Measurements from ENCODE around the gene NHLH1. TPM values are rescaled to one million over a fixed set of nuclear protein-coding genes. Genes with fewer than 3 reads are reported as not detected.

The NHLH1 gene
- total RNA-seq, 1 experiment from 2014 or later, result 0.70 TPM

GRCh38 chr1:160375788-160376524, 9.1 kb downstream of the NHLH1 start:
- peak; percentile 37 for DNase-seq (ENCODE audit: low spot score)
- peak; percentile 55 for ATAC-seq
- Mint-ChIP-seq H3K4me1 (peaks cover 35% of the 10 kb centered on the region), H3K4me3 (peak overlapping the region; percentile 49), H3K27ac (no peak overlapping the region; the same call in 1 of the 2 replicates), H3K27me3 (ENCODE audit: low read depth) (no peaks in the 10 kb centered on the region), H3K36me3 (no peaks in the 10 kb centered on the region), H3K9me3 (no peaks in the 10 kb centered on the region)
- POLR2A ChIA-PET, result interaction anchor here (0.7 to 3.0 kb wide), 5 partner anchors 12 to 25 kb away, joined by 3 to 14 read pairs (median 5); partner anchors contain the start of gene VANGL2
- CTCF ChIA-PET, result interaction anchor here (0.6 to 8.3 kb wide), 37 partner anchors 12 to 290 kb away, joined by 3 to 199 read pairs (median 5); partner anchors contain the start of genes DCAF8, NHLH1 and VANGL2
- no peak for TF ChIP-seq FOXJ3 (CRISPR knock-in tag; IDR thresholded peaks at IDR 0.05; ENCODE audit: borderline replicate concordance)
- TF ChIP-seq ZNF281 (CRISPR knock-in tag; IDR thresholded peaks at IDR 0.05), result no peak
- TF ChIP-seq PRRX2 (CRISPR knock-in tag; IDR thresholded peaks at IDR 0.05), result no peak
- TF ChIP-seq CTCF (IDR thresholded peaks at IDR 0.05), result no peak
- TF ChIP-seq USF2 (CRISPR knock-in tag; IDR thresholded peaks at IDR 0.05), result no peak
- TF ChIP-seq ETV6 (CRISPR knock-in tag; IDR thresholded peaks at IDR 0.05), result no peak
- no peak for TF ChIP-seq USF1 (CRISPR knock-in tag; IDR thresholded peaks at IDR 0.05)
- no peak for TF ChIP-seq ATF3 (CRISPR knock-in tag; conservative IDR thresholded peaks at IDR 0.05)
- TF ChIP-seq E2F5 (CRISPR knock-in tag; IDR thresholded peaks at IDR 0.05), result no peak
- no peak for TF ChIP-seq ZNF671 (CRISPR knock-in tag; IDR thresholded peaks at IDR 0.05)
- TF ChIP-seq ZNF232 (CRISPR knock-in tag; IDR thresholded peaks at IDR 0.05), result no peak
- TF ChIP-seq GRHL2 (CRISPR knock-in tag; IDR thresholded peaks at IDR 0.05; ENCODE audit: insufficient replicate concordance, severe bottlenecking), result no peak
- peak; percentile 60; the same call in 1 of the 2 replicates for TF ChIP-seq FOXP4 (CRISPR knock-in tag; IDR thresholded peaks at IDR 0.05)
- no peak for TF ChIP-seq PRDM15 (CRISPR knock-in tag; IDR thresholded peaks at IDR 0.05)
- no peak for TF ChIP-seq HMGXB4 (CRISPR knock-in tag; IDR thresholded peaks at IDR 0.05)
- no peak for TF ChIP-seq ZNF138 (CRISPR knock-in tag; conservative IDR thresholded peaks at IDR 0.05)
- TF ChIP-seq RELA (CRISPR knock-in tag; IDR thresholded peaks at IDR 0.05; ENCODE audit: borderline replicate concordance), result no peak
- no peak for TF ChIP-seq RORB (CRISPR knock-in tag; IDR thresholded peaks at IDR 0.05)
- no peak for TF ChIP-seq ZBTB43 (CRISPR knock-in tag; IDR thresholded peaks at IDR 0.05)

Data from WTC11 (cell line).